Hair follicular keratinocyte (primary cell): Measurements from ENCODE around the gene NOL9. TPM values are rescaled to one million over a fixed set of nuclear protein-coding genes. Genes with fewer than 3 reads are reported as not detected.

ENCODE experiments used
- total RNA-seq: library from RNA; depleted of rRNA; stranded (reverse); fragments of >200 nt; gene quantifications from 2 replicates; pipeline ENCODE4 v1.2.3, GENCODE V29; 2015

The NOL9 gene
- 12.3 and 21.5 TPM in 2 replicates for total RNA-seq

DNA sequence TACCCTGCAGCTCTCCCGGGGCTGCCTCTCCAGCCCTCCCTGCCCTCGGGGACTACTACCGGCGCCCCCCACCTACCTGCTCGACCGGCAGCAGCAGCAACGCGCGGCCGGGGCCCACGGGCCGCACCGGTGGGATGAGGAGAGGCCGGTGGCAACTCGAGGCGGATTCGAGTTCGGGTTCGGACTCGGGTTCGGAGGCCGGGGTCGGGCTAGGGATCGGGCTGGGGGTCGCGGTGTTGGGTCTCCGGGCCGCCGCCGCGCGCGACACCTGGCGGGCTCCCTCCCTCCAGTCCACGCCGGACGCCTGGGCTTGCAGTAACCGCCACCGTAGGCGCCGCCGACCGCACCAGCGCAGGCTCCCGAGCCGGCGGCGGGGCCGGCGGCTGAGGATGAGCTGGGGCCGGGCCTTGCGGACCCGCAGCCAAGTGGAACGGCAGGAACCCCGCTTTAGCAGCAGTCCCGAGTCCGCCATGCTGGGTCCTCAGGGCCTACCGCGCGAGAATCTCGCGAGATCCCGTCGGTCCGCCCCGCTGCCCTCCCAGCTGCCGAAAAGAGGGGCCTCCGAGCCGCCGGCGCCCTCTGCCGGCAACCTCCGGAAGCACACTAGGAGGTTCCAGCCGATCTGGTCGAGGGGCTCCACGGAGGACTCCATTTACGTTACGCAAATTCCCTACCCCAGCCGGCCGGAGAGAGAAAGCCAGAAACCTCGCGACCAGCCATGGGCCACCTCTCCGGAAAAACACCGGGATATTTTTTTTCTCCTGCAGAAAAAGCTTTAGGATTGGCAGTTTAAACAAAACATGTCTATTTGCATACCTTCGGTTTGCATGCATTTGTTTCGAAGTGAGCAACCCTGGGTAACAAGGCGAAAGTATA, at the start of gene NOL9:
TSS of gene NOL9 (minus strand) at position 483 of the 876 bp plus-strand sequence. CDS start at position 472, 11 bp downstream.

DNA sequence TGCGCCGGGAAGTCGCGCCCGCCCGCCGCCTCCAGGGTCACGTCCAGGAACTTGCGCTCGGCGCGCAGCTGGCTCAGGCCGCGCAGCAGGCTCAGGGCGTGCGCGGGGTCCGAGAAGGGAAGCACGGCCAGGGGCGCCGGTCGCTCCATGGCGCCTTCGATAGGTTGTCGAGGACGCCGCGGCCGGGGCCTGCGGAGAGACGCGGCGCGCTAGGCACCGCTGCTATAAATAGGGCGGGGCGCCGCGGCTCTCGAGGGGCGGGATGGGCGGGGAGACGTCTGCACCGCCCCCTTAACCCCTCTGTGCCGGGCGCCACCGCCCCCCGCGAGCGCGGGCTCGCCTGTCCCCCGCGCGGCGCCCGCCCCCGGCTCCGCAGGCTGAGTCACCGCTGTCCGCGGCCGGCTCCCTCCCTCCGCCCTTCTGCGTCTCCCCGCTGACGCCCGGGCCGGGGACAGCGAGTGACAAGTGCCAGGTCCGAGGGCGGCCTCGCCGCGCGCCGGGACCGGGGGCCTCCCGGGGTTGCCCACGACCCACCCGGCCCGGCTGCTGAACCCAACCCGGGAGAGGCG, 48.4 kb upstream of the NOL9 start, which contains the start of gene KLHL21:
TSS of gene KLHL21 (minus strand) at position 201 of the 569 bp plus-strand sequence. CDS start at position 149, 52 bp downstream.

GRCh38 chr1:6579374-6580118, 25.2 kb upstream of the NOL9 start, which contains the start of gene ZBTB48:
Gene ZBTB48, plus strand, starts transcription at chr1:6579994. Its CDS starts 616 bp downstream, at chr1:6580610.

GRCh38 chr1:6554907-6555778, 830 bp upstream of the NOL9 start, which contains the start of gene TAS1R1:
Gene TAS1R1, plus strand, starts transcription at chr1:6555307. Its CDS starts 67 bp downstream, at chr1:6555374.

GRCh38 chr1:6491480-6491962, 62.8 kb downstream of the NOL9 start, which contains the start of gene PLEKHG5:
Gene PLEKHG5, minus strand, starts transcription at chr1:6491667. Its CDS starts 14,096 bp downstream, at chr1:6477571.

Other genes starting within 250 kb of the NOL9 start
- gene ACOT7, start 160.7 kb downstream of the NOL9 start, total RNA-seq, result 139 and 154 TPM in 2 replicates
- 42.2 and 55.4 TPM in 2 replicates for gene HES2, start 134.6 kb downstream of the NOL9 start, total RNA-seq
- 0.84 and 4.3 TPM in 2 replicates for gene ESPN, start 129.7 kb downstream of the NOL9 start, total RNA-seq
- gene TNFRSF25, start 88.3 kb downstream of the NOL9 start, total RNA-seq, result 19.6 and 33.4 TPM in 2 replicates
- gene PLEKHG5, start 62.8 kb downstream of the NOL9 start, total RNA-seq, result 28.8 and 57.3 TPM in 2 replicates
- not detected in 2 replicates for gene TAS1R1, start 794 bp upstream of the NOL9 start, total RNA-seq
- gene ZBTB48, start 25.5 kb upstream of the NOL9 start, total RNA-seq, result 10.2 and 15.1 TPM in 2 replicates
- gene KLHL21, start 48.4 kb upstream of the NOL9 start, total RNA-seq, result 40.7 and 68.4 TPM in 2 replicates
- gene PHF13, start 59.2 kb upstream of the NOL9 start, total RNA-seq, result 5.4 and 6.2 TPM in 2 replicates
- 12.0 and 13.7 TPM in 2 replicates for gene THAP3, start 70.4 kb upstream of the NOL9 start, total RNA-seq
- gene DNAJC11, start 147.3 kb upstream of the NOL9 start, total RNA-seq, result 23.2 and 33.8 TPM in 2 replicates
- 55.8 and 57.4 TPM in 2 replicates for gene CAMTA1, start 230.9 kb upstream of the NOL9 start, total RNA-seq